K562 (cell line): ENCODE data around the gene UNKL. TPM values are rescaled to one million over a fixed set of nuclear protein-coding genes. Genes with fewer than 3 reads are reported as not detected.

Experiments
- CBX5 ChIP-seq: IDR thresholded peaks from 2 replicates; pipeline ENCODE4 v1.6.1; 2014; ENCODE audit warnings: low read depth, borderline replicate concordance
- CREB1 ChIP-seq, 2 experiments: sonication (generic) in 1 of 2; formaldehyde crosslinking in 1 of 2; IDR thresholded peaks; 2 replicates each; pipeline versions ENCODE4 v1.6.1 to v1.8.0; 2012 to 2022; ENCODE audit warnings: inconsistent platforms in 1 of 2, mild to moderate bottlenecking in 1 of 2, missing genetic modification reagents in 1 of 2, moderate library complexity in 1 of 2
- CREM ChIP-seq: IDR thresholded peaks from 2 replicates; pipeline ENCODE4 v1.6.1; 2014; ENCODE audit warnings: antibody characterized with exemption, low read depth
- EGR1 ChIP-seq: fragments of 450-650 bp; conservative IDR thresholded peaks from 2 replicates; pipeline ENCODE4 v1.6.1; 2017; ENCODE audit warnings: mild to moderate bottlenecking
- ESRRA ChIP-seq: fragments of 450-650 bp; IDR thresholded peaks from 2 replicates; pipeline ENCODE4 v1.6.1; 2014; ENCODE audit warnings: low read depth, mild to moderate bottlenecking, moderate library complexity, borderline replicate concordance
- FOS ChIP-seq: IDR thresholded peaks from 3 replicates; pipeline ENCODE4 v1.6.1; 2011; ENCODE audit not compliant: insufficient read length; ENCODE audit errors: extremely low read depth
- FOXA1 ChIP-seq: fragments of 450-650 bp; IDR thresholded peaks from 2 replicates; pipeline ENCODE4 v1.6.1; 2016; ENCODE audit warnings: mild to moderate bottlenecking, borderline replicate concordance
- GABPB1 ChIP-seq: sonication (generic); formaldehyde crosslinking; IDR thresholded peaks from 2 replicates; pipeline ENCODE4 v1.8.0; 2022; ENCODE audit warnings: mild to moderate bottlenecking, missing genetic modification reagents
- JUND ChIP-seq, 2 experiments: IDR thresholded peaks; 2 replicates in 1 of 2; 3 replicates in 1 of 2; pipeline ENCODE4 v1.6.1; 2011; ENCODE audit warnings: borderline replicate concordance in 2 of 2, low read depth in 2 of 2, low read length in 2 of 2, improper control_type of control experiment in 1 of 2, missing biosample characterization in 1 of 2, missing genetic modification characterization in 1 of 2, missing genetic modification reagents in 1 of 2
- KAT7 ChIP-seq: sonication (generic); formaldehyde crosslinking; IDR thresholded peaks from 2 replicates; pipeline ENCODE4 v1.8.0; 2022; ENCODE audit warnings: missing genetic modification reagents, mild to moderate bottlenecking, borderline replicate concordance
- KDM4B ChIP-seq, 2 experiments: fragments of 450-650 bp in 1 of 2; sonication (generic) in 1 of 2; IDR thresholded peaks; 2 replicates each; pipeline ENCODE4 v1.6.1; 2016 to 2017; ENCODE audit warnings: borderline replicate concordance in 2 of 2, antibody characterized with exemption in 1 of 2, low read depth in 1 of 2, mild to moderate bottlenecking in 1 of 2
- KLF1 ChIP-seq: fragments of 450-650 bp; IDR thresholded peaks from 2 replicates; pipeline ENCODE4 v1.6.1; 2016; ENCODE audit warnings: missing genetic modification characterization, missing compliant biosample characterization
- MAZ ChIP-seq, 2 experiments: fragments of 450-650 bp in 1 of 2; sonication (generic) in 1 of 2; formaldehyde crosslinking; IDR thresholded peaks in 1 of 2; conservative IDR thresholded peaks in 1 of 2; 2 replicates each; pipeline versions ENCODE4 v1.4.0 to v1.5.0; 2020; ENCODE audit warnings: mild to moderate bottlenecking in 1 of 2, missing genetic modification reagents in 1 of 2
- MBD2 ChIP-seq: sonication (generic); IDR thresholded peaks from 2 replicates; pipeline ENCODE4 v1.6.1; 2016; ENCODE audit warnings: low read depth, borderline replicate concordance
- NEUROD1 ChIP-seq: fragments of 150-350 bp; IDR thresholded peaks from 2 replicates; pipeline ENCODE4 v1.6.1; 2014; ENCODE audit warnings: borderline replicate concordance, low read length, low read depth; ENCODE audit not compliant: partially characterized antibody
- NRF1 ChIP-seq, 2 experiments: fragments of 450-650 bp; IDR thresholded peaks in 1 of 2; conservative IDR thresholded peaks in 1 of 2; 2 replicates each; pipeline ENCODE4 v1.6.1; 2014; ENCODE audit warnings: mild to moderate bottlenecking in 2 of 2
- POLR2AphosphoS2 ChIP-seq: IDR thresholded peaks from 2 replicates; pipeline ENCODE4 v1.6.1; 2012; ENCODE audit warnings: low read length, improper control_type of control experiment
- RBFOX2 ChIP-seq: fragments of 200-400 bp; formaldehyde crosslinking; IDR thresholded peaks from 2 replicates; pipeline ENCODE4 v1.6.1; 2017; ENCODE audit warnings: low read depth, mild to moderate bottlenecking, low read length, moderate library complexity
- RBM22 ChIP-seq: fragments of 200-400 bp; formaldehyde crosslinking; IDR thresholded peaks from 2 replicates; pipeline ENCODE4 v1.6.1; 2018; ENCODE audit warnings: low read length, low read depth; ENCODE audit not compliant: poor library complexity, severe bottlenecking
- SAFB ChIP-seq: fragments of 200-400 bp; formaldehyde crosslinking; IDR thresholded peaks from 2 replicates; pipeline ENCODE4 v1.6.1; 2017; ENCODE audit warnings: low read depth, low read length, borderline replicate concordance
- SIN3A ChIP-seq, 2 experiments: fragments of 150-350 bp in 1 of 2; IDR thresholded peaks; 2 replicates each; pipeline ENCODE4 v1.6.1; 2011 to 2016; ENCODE audit warnings: borderline replicate concordance in 2 of 2, low read depth in 2 of 2, low read length in 2 of 2, mild to moderate bottlenecking in 2 of 2, moderate library complexity in 2 of 2; ENCODE audit not compliant: control insufficient read depth in 1 of 2
- SP1 ChIP-seq: sonication (generic); formaldehyde crosslinking; IDR thresholded peaks from 2 replicates; pipeline ENCODE4 v1.8.1; 2022; ENCODE audit warnings: mild to moderate bottlenecking, missing genetic modification reagents
- SRF ChIP-seq, 2 experiments: fragments of 250-450, 450-650 bp in 1 of 2; sonication (Bioruptor Pico) in 1 of 2; sonication (generic) in 1 of 2; formaldehyde crosslinking; IDR thresholded peaks; 2 replicates each; pipeline versions ENCODE4 v1.5.0 to v1.5.1; 2020 to 2022; ENCODE audit warnings: mild to moderate bottlenecking in 1 of 2, missing genetic modification reagents in 1 of 2
- SRSF7 ChIP-seq: fragments of 200-400 bp; formaldehyde crosslinking; optimal IDR thresholded peaks from 2 replicates; pipeline ENCODE3; 2017; ENCODE audit warnings: mild to moderate bottlenecking, low read depth, low read length
- ZNF695 ChIP-seq: fragments of 450-650 bp; formaldehyde crosslinking; IDR thresholded peaks from 2 replicates; pipeline ENCODE4 v1.4.0; 2020; ENCODE audit warnings: mild to moderate bottlenecking, moderate library complexity
- polyA plus RNA-seq, 8 experiments: library from polyadenylated mRNA; depleted of rRNA in 4 of 8; stranded (reverse) in 5 of 8; unstranded in 3 of 8; fragments of >200 nt; fragmentation: Nextera tagmentation in 2 of 8; fragmentation: Illumina TruSeq in 1 of 8; extraction: Ambion mirVana in 2 of 8; extraction: Trizol in 1 of 8; gene quantifications; 2 replicates each; pipeline versions ENCODE4 v1.2.1 to v1.2.3, GENCODE V29; 2011 to 2014; ENCODE audit warnings: inconsistent platforms in 1 of 8, missing spikeins in 1 of 8
- total RNA-seq, 7 experiments: library from RNA; depleted of rRNA in 6 of 7; stranded (reverse); fragments of >200 nt in 6 of 7; fragmentation: Illumina TruSeq in 2 of 7; extraction: Trizol in 2 of 7; gene quantifications; 2 replicates each; pipeline versions ENCODE4 v1.2.1 to v1.2.3, GENCODE V29; 2011 to 2021; ENCODE audit warnings: low replicate concordance in 1 of 7
- TF ChIP-seq, protein P1 (sequence below): conservative IDR thresholded peaks from 2 replicates; pipeline ENCODE4 v1.6.1; 2011; ENCODE audit warnings: low read depth, mild to moderate bottlenecking, low read length; ENCODE audit not compliant: control insufficient read depth

The UNKL gene
- total and polyA plus RNA-seq, 9 of the 15 experiments (the other 6 are each of a cell fraction or from before 2014, with no cell fraction given), result 0.37 to 30.2 (median 5.1) TPM

DNA sequence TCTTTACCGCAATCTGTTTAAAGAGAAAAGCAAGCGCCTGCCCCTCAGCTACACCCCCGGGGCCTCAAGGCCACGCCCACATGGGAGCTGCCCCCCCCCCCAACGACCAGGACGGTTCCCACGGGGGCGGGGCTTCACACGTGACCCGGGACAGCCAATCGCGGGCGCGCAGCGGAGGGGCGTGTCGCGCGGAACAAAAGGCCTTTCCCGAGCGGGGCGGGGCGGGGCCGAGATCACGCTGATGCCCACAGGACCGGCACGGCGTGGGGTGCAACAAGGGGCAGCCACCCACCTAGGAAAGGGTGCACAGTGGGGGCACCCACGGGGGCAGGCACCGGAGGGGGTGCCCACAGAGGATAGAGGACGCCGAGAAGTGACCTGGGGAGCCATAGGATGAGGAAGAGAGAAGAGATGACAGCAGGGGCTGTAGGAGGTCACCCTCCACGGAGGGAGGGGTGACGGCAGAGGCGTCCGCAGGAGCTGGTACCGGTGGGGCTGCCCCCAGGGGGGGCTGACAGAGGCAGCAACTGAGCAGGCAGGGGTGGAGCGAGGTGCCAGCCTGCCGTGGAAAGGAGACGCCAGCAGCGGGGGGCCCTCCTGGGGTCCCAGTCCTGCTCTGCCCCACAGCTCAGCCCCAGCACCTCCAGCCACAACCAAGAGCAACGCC lies 6.2 kb downstream of the UNKL start (continued):
- TF ChIP-seq JUND (IDR thresholded peaks at IDR 0.05; ENCODE audit: borderline replicate concordance, low read depth, low read length) (0 out of 2 replicates have a peak, but pooled peaks have one; percentile 6), JUND (tag; IDR thresholded peaks at IDR 0.05; ENCODE audit: borderline replicate concordance, low read depth, low read length) (no peak; the same call in 2 of the 3 replicates), RBM22 (no peak), CREB1 (IDR thresholded peaks at IDR 0.05) (no peak), CREB1 (CRISPR knock-in tag; IDR thresholded peaks at IDR 0.05) (peak; percentile 64), MBD2 (peak; percentile 42; the same call in 1 of the 2 replicates), NRF1 (conservative IDR thresholded peaks at IDR 0.05 in 1 of 2, IDR thresholded peaks at IDR 0.05 in 1 of 2) (peak; percentile 29 to 32; a peak in 2 of 4 replicates), KAT7 (CRISPR knock-in tag) (peak; percentile 74; the same call in 1 of the 2 replicates), SIN3A (IDR thresholded peaks at IDR 0.05; ENCODE audit: borderline replicate concordance in 2 of 2, control insufficient read depth in 1 of 2, low read depth in 2 of 2, low read length in 2 of 2) (peak in 1 of 2 experiments; percentile 62; a peak in 3 of 4 replicates), KLF1 (tag) (0 out of 2 replicates have a peak, but pooled peaks have one; percentile 49), ZNF695 (no peak), KDM4B (IDR thresholded peaks at IDR 0.05; ENCODE audit: borderline replicate concordance in 2 of 2, low read depth in 1 of 2) (peak in 1 of 2 experiments; percentile 97; a peak in 2 of 4 replicates), NEUROD1 (peak; percentile 63), GABPB1 (CRISPR knock-in tag) (peak; percentile 53; the same call in 1 of the 2 replicates), RBFOX2 (peak; percentile 54), CBX5 (no peak), CREM (peak; percentile 53; the same call in 1 of the 2 replicates), ESRRA (peak; percentile 28; the same call in 1 of the 2 replicates), POLR2AphosphoS2 (peak; percentile 55; the same call in 1 of the 2 replicates), MAZ (CRISPR knock-in tag; conservative IDR thresholded peaks at IDR 0.05 in 1 of 2, IDR thresholded peaks at IDR 0.05 in 1 of 2) (peak; percentile 93 to 96), SP1 (peak; percentile 95), FOXA1 (no peak), SRSF7 (no peak), EGR1 (peak; percentile 75), SAFB (peak; percentile 75; the same call in 1 of the 2 replicates), SRF (CRISPR knock-in tag; IDR thresholded peaks at IDR 0.05) (peak in 1 of 2 experiments; percentile 30; a peak in 1 of 4 replicates), FOS (peak; percentile 67)
- TF ChIP-seq, protein P1, sequence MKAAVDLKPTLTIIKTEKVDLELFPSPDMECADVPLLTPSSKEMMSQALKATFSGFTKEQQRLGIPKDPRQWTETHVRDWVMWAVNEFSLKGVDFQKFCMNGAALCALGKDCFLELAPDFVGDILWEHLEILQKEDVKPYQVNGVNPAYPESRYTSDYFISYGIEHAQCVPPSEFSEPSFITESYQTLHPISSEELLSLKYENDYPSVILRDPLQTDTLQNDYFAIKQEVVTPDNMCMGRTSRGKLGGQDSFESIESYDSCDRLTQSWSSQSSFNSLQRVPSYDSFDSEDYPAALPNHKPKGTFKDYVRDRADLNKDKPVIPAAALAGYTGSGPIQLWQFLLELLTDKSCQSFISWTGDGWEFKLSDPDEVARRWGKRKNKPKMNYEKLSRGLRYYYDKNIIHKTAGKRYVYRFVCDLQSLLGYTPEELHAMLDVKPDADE, result 0 out of 2 replicates have a peak, but pooled peaks have one; percentile 48
